Activated T-cell treated with anti-CD3 and anti-CD28 coated beads, Interleukin-2, amount 50 U/mL, for 24 hours (primary cell): ENCODE measurements around the gene CORO1C.

Experiments
- DNase-seq: peaks from one replicate; pipeline ENCODE4 v3.0.0-alpha.2; 2020
- H3K27ac Mint-ChIP-seq: 2 replicates; pipeline ENCODE4 v1.8.0; 2020; ENCODE audit warnings: mild to moderate bottlenecking, mixed read lengths
- H3K27me3 Mint-ChIP-seq: 2 replicates; pipeline ENCODE4 v1.8.0; 2020; ENCODE audit warnings: mixed read lengths
- H3K36me3 Mint-ChIP-seq: 2 replicates; pipeline ENCODE4 v1.8.0; 2020; ENCODE audit warnings: low read depth, mixed read lengths
- H3K4me1 Mint-ChIP-seq: 2 replicates; pipeline ENCODE4 v1.8.0; 2020; ENCODE audit warnings: low read depth, mixed read lengths
- H3K4me3 Mint-ChIP-seq: 2 replicates; pipeline ENCODE4 v1.8.0; 2020; ENCODE audit warnings: mild to moderate bottlenecking, moderate library complexity, mixed read lengths
- H3K9me3 Mint-ChIP-seq: 2 replicates; pipeline ENCODE4 v1.8.0; 2020; ENCODE audit warnings: mixed read lengths

CORO1C gene

DNA sequence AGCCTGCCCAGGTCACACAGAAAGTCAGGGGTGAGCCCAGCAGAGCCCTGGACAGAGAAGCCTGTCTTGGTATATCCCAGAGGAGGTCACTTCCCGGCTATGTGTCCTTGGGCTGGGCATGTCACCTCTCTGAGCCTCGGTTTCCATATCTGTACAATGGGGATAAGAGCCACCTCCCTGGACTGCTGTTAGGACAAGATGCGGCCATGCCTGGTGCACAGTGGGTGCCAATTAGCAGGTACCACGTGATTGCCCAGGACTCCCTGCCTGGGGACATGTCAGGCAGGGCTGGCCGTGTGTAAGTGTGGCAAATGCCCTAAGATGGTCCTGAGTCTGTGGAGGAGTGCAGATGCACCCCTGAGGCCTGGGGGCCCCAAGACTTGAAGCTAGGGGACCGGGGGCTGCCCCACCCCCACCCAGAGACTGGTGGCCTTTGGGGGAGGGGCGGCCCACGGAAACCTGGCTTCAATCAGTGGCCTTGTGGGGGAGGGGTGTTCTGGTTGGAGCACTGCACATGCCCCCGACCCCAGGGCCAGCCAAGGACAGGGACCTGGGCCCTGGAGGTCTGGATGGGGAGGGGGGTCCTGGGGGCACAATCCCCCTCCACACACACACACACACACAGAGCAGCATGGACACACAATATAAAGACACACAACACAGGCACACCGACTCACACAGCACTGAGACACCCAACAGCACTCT is 134.3 kb downstream of the CORO1C start:
- Mint-ChIP-seq H3K4me3 (no peak overlapping the region), H3K9me3 (no peaks in the 10 kb centered on the region), H3K4me1 (no peaks in the 10 kb centered on the region), H3K36me3 (no peaks in the 10 kb centered on the region), H3K27me3 (no peaks in the 10 kb centered on the region), H3K27ac (no peak overlapping the region)
- DNase-seq = no peak

DNA sequence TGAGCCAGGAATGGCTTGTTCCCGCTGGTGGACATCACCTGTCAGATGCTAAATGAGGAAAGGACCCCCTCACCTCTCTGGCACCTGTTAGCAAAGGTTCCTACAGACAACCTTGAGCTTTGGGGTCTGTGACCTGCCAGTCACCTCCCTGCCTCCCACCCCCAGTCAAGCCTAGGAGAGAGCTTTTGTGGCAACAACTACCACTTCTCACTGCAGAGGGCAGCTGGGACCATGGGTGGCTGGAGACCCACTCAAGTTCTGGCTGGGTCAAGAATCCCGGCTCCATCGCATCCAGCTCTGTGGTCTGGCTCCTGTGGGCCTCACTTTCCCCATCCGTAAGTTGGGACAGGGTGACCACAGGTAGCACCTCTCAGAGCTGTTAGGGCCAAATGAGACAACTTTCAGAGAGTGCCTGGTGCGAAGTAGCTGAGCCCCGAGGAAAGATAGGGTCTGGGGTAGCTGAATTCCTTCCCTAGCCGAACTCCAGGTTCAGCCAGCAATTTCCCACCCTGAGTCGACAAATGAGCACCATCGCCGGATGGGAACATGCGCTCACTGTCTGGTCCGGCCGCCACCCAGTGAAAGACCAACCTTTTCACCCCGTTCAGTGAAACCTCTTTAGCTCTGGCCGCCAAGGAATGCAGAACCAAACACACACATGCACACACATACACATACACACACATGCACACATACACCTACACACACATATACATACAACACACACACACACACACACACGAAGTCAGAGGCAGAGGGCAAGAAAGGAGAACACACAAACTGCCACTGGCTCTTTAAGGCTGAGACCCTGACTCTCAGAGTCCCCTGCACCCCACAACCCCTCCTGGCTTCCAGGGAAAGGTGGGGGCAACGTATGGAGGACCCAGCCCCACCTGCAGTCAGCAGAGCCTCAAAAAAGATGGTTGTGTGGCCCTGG is 135.3 kb downstream of the CORO1C start:
- no peak for DNase-seq
- Mint-ChIP-seq H3K27me3 (no peaks in the 10 kb centered on the region), H3K4me1 (no peaks in the 10 kb centered on the region), H3K4me3 (no peak overlapping the region), H3K36me3 (no peaks in the 10 kb centered on the region), H3K27ac (no peak overlapping the region), H3K9me3 (no peaks in the 10 kb centered on the region)
